Suppressor macrophage treated with lipopolysaccharide for 4 hours (primary cell): Measurements from ENCODE around the gene RORB.
A peak's percentile ranks its signal among the peaks of the same experiment; 100 is the strongest.

Experiments used
- DNase-seq: peaks from one replicate; pipeline ENCODE4 v3.0.0-alpha.2; 2020

The RORB gene

GRCh38 chr9:74609671-74610405 is 112.7 kb downstream of the RORB start:
- DNase-seq, result no peak

GRCh38 chr9:74610523-74611061 is 113.5 kb downstream of the RORB start:
- no peak for DNase-seq

- no peak for DNase-seq
These were observed 133.1 kb downstream of the RORB start for GRCh38 chr9:74630228-74630627.

GRCh38 chr9:74639112-74639511 is 142.0 kb downstream of the RORB start:
- DNase-seq, result no peak

GRCh38 chr9:74642376-74642775 is 145.2 kb downstream of the RORB start:
- no peak for DNase-seq

- no peak for DNase-seq
These were observed 146.3 kb downstream of the RORB start for GRCh38 chr9:74643303-74643923.

- DNase-seq, result no peak
These were observed 146.9 kb downstream of the RORB start for GRCh38 chr9:74644023-74644422.

- peak; percentile 4 for DNase-seq
These were observed 148.0 kb downstream of the RORB start for GRCh38 chr9:74645007-74645639.

GRCh38 chr9:74653410-74654080 is 156.4 kb downstream of the RORB start:
- DNase-seq, result no peak

GRCh38 chr9:74662674-74663073 is 165.5 kb downstream of the RORB start:
- DNase-seq, result no peak

- DNase-seq, result no peak
These were observed 166.3 kb downstream of the RORB start for GRCh38 chr9:74663439-74663838.

GRCh38 chr9:74666625-74667316 is 169.6 kb downstream of the RORB start:
- DNase-seq, result no peak

- no peak for DNase-seq
These were observed 175.1 kb downstream of the RORB start for GRCh38 chr9:74672237-74672636.

GRCh38 chr9:74674077-74674476 is 176.9 kb downstream of the RORB start:
- no peak for DNase-seq

GRCh38 chr9:74681906-74682305 is 184.8 kb downstream of the RORB start:
- DNase-seq, result no peak

- DNase-seq, result no peak
These were observed 186.2 kb downstream of the RORB start for GRCh38 chr9:74683322-74683721.

GRCh38 chr9:74691058-74691457 is 193.9 kb downstream of the RORB start:
- no peak for DNase-seq

GRCh38 chr9:74696520-74696919 is 199.4 kb downstream of the RORB start:
- DNase-seq, result no peak

- DNase-seq, result no peak
These were observed 200.4 kb downstream of the RORB start for GRCh38 chr9:74697535-74697934.

- DNase-seq, result no peak
These were observed 214.2 kb downstream of the RORB start for GRCh38 chr9:74711341-74711740.

- no peak for DNase-seq
These were observed 221.6 kb downstream of the RORB start for GRCh38 chr9:74718709-74719108.

- DNase-seq, result no peak
These were observed 222.2 kb downstream of the RORB start for GRCh38 chr9:74719306-74719705.
